ENCODE results near the gene NT5DC1. TPM values are rescaled to one million over a fixed set of nuclear protein-coding genes. Genes with fewer than 3 reads are reported as not detected.
A peak's percentile ranks its signal among the peaks of the same experiment; 100 is the strongest.

NT5DC1 gene
- total RNA-seq, 4 donors from 2014 or later = 4.2 to 23.5 (median 7.0) TPM

GRCh38 chr6:116267836-116268588 is 167.4 kb downstream of the NT5DC1 start:
- no peak overlapping the region for H3K4me3 ChIP-seq
- 50 to 53% methylated on average over 3 of the region's 3 CpGs for WGBS, 2 donors
- H3K27me3 ChIP-seq = no peaks in the 10 kb centered on the region
- H3K36me3 ChIP-seq = peaks cover 0 to 19% (median 0%) of the 10 kb centered on the region in 3 donors
- H3K9me3 ChIP-seq = no peaks in the 10 kb centered on the region
- TF ChIP-seq CTCF (IDR thresholded peaks at IDR 0.05) = no peak
- no peak for TF ChIP-seq EP300 (IDR thresholded peaks at IDR 0.05)
- no peak for TF ChIP-seq POLR2A (IDR thresholded peaks at IDR 0.05)
- DNase-seq (ENCODE audit: low spot score in 2 of 2) = no peak
- peaks cover 0 to 12% (median 0%) of the 10 kb centered on the region in 4 donors for H3K4me1 ChIP-seq
- H3K27ac ChIP-seq = no peak overlapping the region

- 30 to 32% methylated on average over 3 of the region's 3 CpGs for WGBS, 2 donors
- TF ChIP-seq CTCF (IDR thresholded peaks at IDR 0.05) (peak; percentile 66 to 82 (median 77)), POLR2A (IDR thresholded peaks at IDR 0.05) (no peak), EP300 (IDR thresholded peaks at IDR 0.05) (no peak)
- Histone ChIP-seq H3K27ac (no peak overlapping the region), H3K27me3 (no peaks in the 10 kb centered on the region), H3K4me3 (no peak overlapping the region), H3K4me1 (peaks cover 0 to 15% (median 0%) of the 10 kb centered on the region in 4 donors), H3K9me3 (no peaks in the 10 kb centered on the region), H3K36me3 (peaks cover 0 to 20% (median 0%) of the 10 kb centered on the region in 3 donors)
- DNase-seq (ENCODE audit: low spot score in 2 of 2) = no peak
Measured at GRCh38 chr6:116268589-116269293, 168.1 kb downstream of the NT5DC1 start.

GRCh38 chr6:116271149-116271708 is 170.6 kb downstream of the NT5DC1 start:
- 29 to 61% methylated on average over 2 of the region's 2 CpGs for WGBS, 2 donors
- Histone ChIP-seq H3K4me1 (peaks cover 0 to 30% (median 11%) of the 10 kb centered on the region in 4 donors), H3K4me3 (no peak overlapping the region), H3K27me3 (no peaks in the 10 kb centered on the region), H3K9me3 (no peaks in the 10 kb centered on the region), H3K27ac (no peak overlapping the region), H3K36me3 (peaks cover 0 to 26% (median 0%) of the 10 kb centered on the region in 3 donors)
- TF ChIP-seq POLR2A (IDR thresholded peaks at IDR 0.05) = no peak
- no peak for TF ChIP-seq CTCF (IDR thresholded peaks at IDR 0.05)
- TF ChIP-seq EP300 (IDR thresholded peaks at IDR 0.05) = no peak
- DNase-seq (ENCODE audit: low spot score in 2 of 2) = no peak

GRCh38 chr6:116277124-116277523 is 176.5 kb downstream of the NT5DC1 start:
- Histone ChIP-seq H3K27ac (peak overlapping the region in 3 of 4 donors; percentile 4 to 98 (median 51)), H3K9me3 (no peaks in the 10 kb centered on the region), H3K36me3 (peaks cover 0 to 34% (median 0%) of the 10 kb centered on the region in 3 donors), H3K27me3 (no peaks in the 10 kb centered on the region), H3K4me1 (peaks cover 0 to 68% (median 36%) of the 10 kb centered on the region in 4 donors), H3K4me3 (peak overlapping the region in 3 of 4 donors; percentile 31 to 97 (median 58))
- 13 to 19% methylated on average over 3 of the region's 3 CpGs for WGBS, 2 donors
- no peak for DNase-seq (ENCODE audit: low spot score in 2 of 2)
- TF ChIP-seq POLR2A (IDR thresholded peaks at IDR 0.05) (no peak), EP300 (IDR thresholded peaks at IDR 0.05) (no peak), CTCF (IDR thresholded peaks at IDR 0.05) (no peak)

All from tibial nerve (tissue), 4 donors.